ENCODE data around the gene NEURL1B.
"Not testable (repeated sequence)": the region's sequence is repeated elsewhere in the genome, so short reads cannot be mapped to it uniquely, and the experiment has no call there.

DNA sequence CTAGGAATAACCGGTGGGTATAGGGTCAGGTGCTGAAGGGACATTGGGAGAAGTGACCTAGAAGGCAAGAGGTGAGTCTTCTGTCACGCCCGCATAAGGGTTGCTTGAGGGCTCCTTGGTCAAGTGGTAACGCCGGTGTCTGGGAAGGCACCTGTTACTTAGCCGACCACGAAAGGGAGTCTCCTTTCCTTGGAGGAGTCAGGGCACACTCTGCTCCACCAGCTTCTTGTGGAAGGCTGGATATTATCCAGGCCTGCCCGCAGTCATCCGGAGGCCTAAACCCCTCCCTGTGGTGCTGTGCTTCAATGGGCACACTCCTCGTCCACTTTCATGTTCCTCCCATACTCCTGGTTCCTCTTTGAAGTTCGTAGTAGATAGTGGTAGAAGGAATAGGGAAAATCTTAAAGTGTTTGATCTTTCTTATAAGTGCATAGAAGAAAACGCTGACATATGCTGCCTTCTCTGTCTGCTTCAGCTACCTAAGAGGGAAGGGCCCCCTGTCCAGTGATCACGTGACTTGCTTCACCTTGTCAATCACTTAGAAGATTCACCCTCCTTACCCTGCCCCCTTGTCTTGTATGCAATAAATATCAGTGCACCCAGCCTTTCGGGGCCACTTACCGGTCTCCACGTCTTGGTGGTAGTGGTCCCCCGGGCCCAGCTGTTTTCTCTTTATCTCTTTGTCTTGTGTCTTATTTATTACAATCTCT, 16.6 kb downstream of the NEURL1B start:
- TF ChIP-seq CTCF (IDR thresholded peaks at IDR 0.05; ENCODE audit: poor library complexity); EZH2 (IDR thresholded peaks at IDR 0.05; ENCODE audit: borderline replicate concordance): not testable (repeated sequence)

Measured in hepatocyte (in vitro differentiated cells).